ENCODE results near the gene C16orf46.

DNA sequence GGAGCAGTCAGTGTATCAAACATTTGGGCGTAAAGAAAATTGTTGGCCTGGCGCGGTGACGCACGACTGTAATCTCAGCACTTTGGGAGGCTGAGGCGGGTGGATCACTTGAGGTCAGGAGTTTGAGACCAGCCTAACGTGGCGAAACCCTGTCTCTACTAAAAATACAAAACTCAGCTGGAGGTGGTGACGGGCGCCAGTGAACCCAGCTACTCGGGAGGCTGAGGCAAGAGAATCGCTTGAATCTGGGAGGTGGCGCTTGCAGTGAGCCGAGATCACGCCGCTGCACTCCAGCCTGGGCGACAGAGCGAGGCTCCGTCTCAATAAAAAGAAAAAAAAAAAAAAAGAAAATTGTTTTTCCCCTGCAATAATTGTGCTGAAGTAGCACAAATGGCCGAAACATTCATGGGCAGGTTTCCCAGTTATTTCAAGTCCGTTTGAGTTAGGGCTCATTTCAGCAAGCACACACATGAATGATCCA is 17.8 kb upstream of the C16orf46 start:
- TF ChIP-seq POLR2A (IDR thresholded peaks at IDR 0.05): no peak
- TF ChIP-seq, protein P1, sequence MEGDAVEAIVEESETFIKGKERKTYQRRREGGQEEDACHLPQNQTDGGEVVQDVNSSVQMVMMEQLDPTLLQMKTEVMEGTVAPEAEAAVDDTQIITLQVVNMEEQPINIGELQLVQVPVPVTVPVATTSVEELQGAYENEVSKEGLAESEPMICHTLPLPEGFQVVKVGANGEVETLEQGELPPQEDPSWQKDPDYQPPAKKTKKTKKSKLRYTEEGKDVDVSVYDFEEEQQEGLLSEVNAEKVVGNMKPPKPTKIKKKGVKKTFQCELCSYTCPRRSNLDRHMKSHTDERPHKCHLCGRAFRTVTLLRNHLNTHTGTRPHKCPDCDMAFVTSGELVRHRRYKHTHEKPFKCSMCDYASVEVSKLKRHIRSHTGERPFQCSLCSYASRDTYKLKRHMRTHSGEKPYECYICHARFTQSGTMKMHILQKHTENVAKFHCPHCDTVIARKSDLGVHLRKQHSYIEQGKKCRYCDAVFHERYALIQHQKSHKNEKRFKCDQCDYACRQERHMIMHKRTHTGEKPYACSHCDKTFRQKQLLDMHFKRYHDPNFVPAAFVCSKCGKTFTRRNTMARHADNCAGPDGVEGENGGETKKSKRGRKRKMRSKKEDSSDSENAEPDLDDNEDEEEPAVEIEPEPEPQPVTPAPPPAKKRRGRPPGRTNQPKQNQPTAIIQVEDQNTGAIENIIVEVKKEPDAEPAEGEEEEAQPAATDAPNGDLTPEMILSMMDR (IDR thresholded peaks at IDR 0.05): no peak

Data from transverse colon (tissue), 3 donors.